HEK293T (cell line): ENCODE results near the gene KIF26B.

Experiments used
- ARNT ChIP-seq: fragments of 450-650 bp; IDR thresholded peaks from 2 replicates; pipeline ENCODE4 v1.6.1; 2017; ENCODE audit warnings: mild to moderate bottlenecking
- BHLHE40 ChIP-seq: fragments of 450-650 bp; IDR thresholded peaks from 2 replicates; pipeline ENCODE4 v1.6.1; 2016; ENCODE audit warnings: mild to moderate bottlenecking, moderate library complexity, borderline replicate concordance
- CTBP1 ChIP-seq: fragments of 450-650 bp; IDR thresholded peaks from 2 replicates; pipeline ENCODE4 v1.6.1; 2016; ENCODE audit warnings: borderline replicate concordance
- ELF4 ChIP-seq: fragments of 450-650 bp; IDR thresholded peaks from 2 replicates; pipeline ENCODE4 v1.6.1; 2017; ENCODE audit warnings: antibody characterized with exemption
- FOXA1 ChIP-seq: fragments of 450-650 bp; IDR thresholded peaks from 2 replicates; pipeline ENCODE4 v1.6.1; 2016; ENCODE audit warnings: mild to moderate bottlenecking
- FOXK2 ChIP-seq: fragments of 450-650 bp; IDR thresholded peaks from 2 replicates; pipeline ENCODE4 v1.6.1; 2016; ENCODE audit warnings: mild to moderate bottlenecking
- FOXM1 ChIP-seq: fragments of 450-650 bp; IDR thresholded peaks from 2 replicates; pipeline ENCODE4 v1.6.1; 2017; ENCODE audit warnings: mild to moderate bottlenecking, borderline replicate concordance
- HDGF ChIP-seq: fragments of 450-650 bp; IDR thresholded peaks from 2 replicates; pipeline ENCODE4 v1.6.1; 2017; ENCODE audit warnings: antibody characterized with exemption, borderline replicate concordance
- L3MBTL2 ChIP-seq: fragments of 450-650 bp; conservative IDR thresholded peaks from 2 replicates; pipeline ENCODE4 v1.6.1; 2016; ENCODE audit warnings: mild to moderate bottlenecking
- NFRKB ChIP-seq: fragments of 450-650 bp; IDR thresholded peaks from 2 replicates; pipeline ENCODE4 v1.6.1; 2016; ENCODE audit warnings: mild to moderate bottlenecking, moderate library complexity
- PKNOX1 ChIP-seq: fragments of 450-650 bp; IDR thresholded peaks from 2 replicates; pipeline ENCODE4 v1.6.1; 2016
- SP1 ChIP-seq: fragments of 450-650 bp; IDR thresholded peaks from 2 replicates; pipeline ENCODE4 v1.6.1; 2017
- SUZ12 ChIP-seq: fragments of 450-650 bp; IDR thresholded peaks from 2 replicates; pipeline ENCODE4 v1.6.1; 2016; ENCODE audit warnings: mild to moderate bottlenecking
- TARDBP ChIP-seq: fragments of 450-650 bp; IDR thresholded peaks from 2 replicates; pipeline ENCODE4 v1.6.1; 2016

- TF ChIP-seq FOXA1 (no peak), HDGF (no peak), SUZ12 (no peak), ELF4 (no peak), SP1 (no peak), FOXM1 (no peak), BHLHE40 (no peak), TARDBP (no peak), CTBP1 (no peak), FOXK2 (no peak), L3MBTL2 (no peak), ARNT (no peak), NFRKB (no peak), PKNOX1 (no peak)
Measured at GRCh38 chr1:245707941-245708340, 553.2 kb downstream of the KIF26B start.
